Caco-2 (cell line): Measurements from ENCODE around the gene CH25H. TPM values are rescaled to one million over a fixed set of nuclear protein-coding genes. Genes with fewer than 3 reads are reported as not detected.

Experiments used
- BruUV-seq: library from RNA; stranded (reverse); fragments of 400-500 nt; replicated peaks from 2 replicates; lab custom pipeline; 2021; lab: Mats Ljungman, UMichigan
- CTCF ChIA-PET: fragments of 300-600 bp; sonication (Branson Sonifier 250); formaldehyde crosslinking; loops from one replicate; lab custom pipeline; 2022; ENCODE audit warnings: antibody characterized with exemption; lab: Charles Lee
- POLR2A ChIA-PET: fragments of 300-600 bp; sonication (Branson Sonifier 250); formaldehyde crosslinking; loops from one replicate; lab custom pipeline; 2022; ENCODE audit warnings: antibody characterized with exemption; lab: Charles Lee
- DNase-seq, 2 experiments: peaks; one replicate each; pipeline versions ENCODE4 v3.0.0 to v3.0.0-alpha.2; 2020 to 2022
- H3K27me3 ChIP-seq: replicated peaks from 2 replicates; pipeline ENCODE4 v1.6.0; 2011; ENCODE audit warnings: low read length; ENCODE audit not compliant: control insufficient read depth, insufficient read depth
- H3K36me3 ChIP-seq: 2 replicates; pipeline ENCODE4 v1.5.1; 2011; ENCODE audit warnings: low read length; ENCODE audit not compliant: control insufficient read depth, insufficient read depth
- H3K4me1 ChIP-seq: fragments of 250-450 bp; sonication (Bioruptor Pico); 2 replicates; pipeline ENCODE4 v1.5.1; 2020; ENCODE audit warnings: mild to moderate bottlenecking
- H3K4me3 ChIP-seq: 2 replicates; pipeline ENCODE4 v1.5.1; 2011; ENCODE audit warnings: low read depth, mild to moderate bottlenecking, control low read depth, low read length
- H3K9me3 ChIP-seq: fragments of 250-450 bp; sonication (Bioruptor Pico); 2 replicates; pipeline ENCODE4 v1.5.1; 2020; ENCODE audit warnings: mild to moderate bottlenecking, moderate library complexity
- H3K27ac Mint-ChIP-seq: one replicate; pipeline ENCODE4 v1.8.0; 2022; ENCODE audit warnings: mixed read lengths; ENCODE audit not compliant: unreplicated experiment
- H3K27me3 Mint-ChIP-seq: one replicate; pipeline ENCODE4 v1.8.0; 2022; ENCODE audit warnings: mixed read lengths; ENCODE audit not compliant: insufficient read depth, unreplicated experiment
- H3K36me3 Mint-ChIP-seq: one replicate; pipeline ENCODE4 v1.8.0; 2022; ENCODE audit warnings: mild to moderate bottlenecking, mixed read lengths; ENCODE audit not compliant: insufficient read depth, unreplicated experiment
- H3K4me1 Mint-ChIP-seq: one replicate; pipeline ENCODE4 v1.8.0; 2022; ENCODE audit warnings: low read depth, mixed read lengths; ENCODE audit not compliant: unreplicated experiment
- H3K4me3 Mint-ChIP-seq: one replicate; pipeline ENCODE4 v1.8.0; 2022; ENCODE audit warnings: mild to moderate bottlenecking, moderate library complexity, mixed read lengths; ENCODE audit not compliant: unreplicated experiment
- H3K9me3 Mint-ChIP-seq: one replicate; pipeline ENCODE4 v1.8.0; 2022; ENCODE audit warnings: mixed read lengths; ENCODE audit not compliant: unreplicated experiment
- CTCF ChIP-seq, 2 experiments: fragments of 200-600 bp in 1 of 2; IDR thresholded peaks; 1 replicate in 1 of 2; 2 replicates in 1 of 2; pipeline versions ENCODE4 v1.5.1 to v1.8.0; 2011 to 2022; ENCODE audit warnings: antibody characterized with exemption in 1 of 2, control low read depth in 1 of 2, inconsistent platforms in 1 of 2, low read depth in 1 of 2, low read length in 1 of 2, mild to moderate bottlenecking in 1 of 2, moderate library complexity in 1 of 2; ENCODE audit not compliant: insufficient read depth in 1 of 2, severe bottlenecking in 1 of 2, unreplicated experiment in 1 of 2
- intact Hi-C: fragments of 100-400 bp; cut with micrococcal nuclease; formaldehyde crosslinking; loops from one replicate; pipeline ENCODE4 v1.10.0; 2022; ENCODE audit not compliant: unreplicated experiment
- total RNA-seq: library from RNA; stranded (reverse); gene quantifications from 2 replicates; pipeline ENCODE4 v1.2.3, GENCODE V29; 2022

The CH25H gene
- total RNA-seq, 1 experiment from 2014 or later = not detected

GRCh38 chr10:89203237-89203636, 3.9 kb downstream of the CH25H start:
- no TSS peak for BruUV-seq
- Histone ChIP-seq H3K9me3 (no peaks in the 10 kb centered on the region), H3K4me3 (no peak overlapping the region), H3K36me3 (no peaks in the 10 kb centered on the region), H3K4me1 (peaks cover 19% of the 10 kb centered on the region), H3K27me3 (peaks cover 16% of the 10 kb centered on the region)
- CTCF ChIA-PET = no interaction called here
- Mint-ChIP-seq H3K4me3 (no peak overlapping the region), H3K4me1 (peaks cover 7% of the 10 kb centered on the region), H3K27ac (no peak overlapping the region), H3K27me3 (peaks cover 17% of the 10 kb centered on the region), H3K36me3 (no peaks in the 10 kb centered on the region), H3K9me3 (no peaks in the 10 kb centered on the region)
- no peak for TF ChIP-seq CTCF (IDR thresholded peaks at IDR 0.05; ENCODE audit: insufficient read depth in 1 of 2, low read depth in 1 of 2, low read length in 1 of 2, severe bottlenecking in 1 of 2, unreplicated experiment in 1 of 2)
- intact Hi-C loops = no loop called here
- DNase-seq = no peak
- POLR2A ChIA-PET = no interaction called here

GRCh38 chr10:89202033-89202425, 5.1 kb downstream of the CH25H start:
- Histone ChIP-seq H3K36me3 (no peaks in the 10 kb centered on the region), H3K9me3 (no peaks in the 10 kb centered on the region), H3K27me3 (peaks cover 9% of the 10 kb centered on the region), H3K4me3 (no peak overlapping the region), H3K4me1 (peaks cover 7% of the 10 kb centered on the region; the same call in 1 of the 2 replicates)
- DNase-seq = no peak
- CTCF ChIA-PET = no interaction called here
- Mint-ChIP-seq H3K36me3 (no peaks in the 10 kb centered on the region), H3K27me3 (peaks cover 17% of the 10 kb centered on the region), H3K27ac (no peak overlapping the region), H3K4me1 (peaks cover 7% of the 10 kb centered on the region), H3K9me3 (no peaks in the 10 kb centered on the region), H3K4me3 (no peak overlapping the region)
- POLR2A ChIA-PET = no interaction called here
- TF ChIP-seq CTCF (IDR thresholded peaks at IDR 0.05; ENCODE audit: insufficient read depth in 1 of 2, low read depth in 1 of 2, low read length in 1 of 2, severe bottlenecking in 1 of 2, unreplicated experiment in 1 of 2) = no peak
- BruUV-seq = no TSS peak
- intact Hi-C loops = no loop called here

- Histone ChIP-seq H3K9me3 (no peaks in the 10 kb centered on the region), H3K4me3 (no peak overlapping the region), H3K36me3 (no peaks in the 10 kb centered on the region), H3K27me3 (peaks cover 5% of the 10 kb centered on the region), H3K4me1 (peaks cover 1% of the 10 kb centered on the region; the same call in 1 of the 2 replicates)
- ChIA-PET CTCF (no interaction called here), POLR2A (no interaction called here)
- H3K9me3 Mint-ChIP-seq = no peaks in the 10 kb centered on the region
- no peak overlapping the region for H3K27ac Mint-ChIP-seq
- H3K4me3 Mint-ChIP-seq = no peak overlapping the region
- no peaks in the 10 kb centered on the region for H3K36me3 Mint-ChIP-seq
- DNase-seq = no peak
- intact Hi-C loops = no loop called here
- no peak for TF ChIP-seq CTCF (IDR thresholded peaks at IDR 0.05; ENCODE audit: insufficient read depth in 1 of 2, low read depth in 1 of 2, low read length in 1 of 2, severe bottlenecking in 1 of 2, unreplicated experiment in 1 of 2)
- no TSS peak for BruUV-seq
- peaks cover 1% of the 10 kb centered on the region for H3K4me1 Mint-ChIP-seq
- H3K27me3 Mint-ChIP-seq = peaks cover 13% of the 10 kb centered on the region
Observed at GRCh38 chr10:89201345-89202032, 5.6 kb downstream of the CH25H start.
